H4 (cell line): ENCODE data around the gene OTUD6A. TPM values are rescaled to one million over a fixed set of nuclear protein-coding genes. Genes with fewer than 3 reads are reported as not detected.
"Not testable (repeated sequence)": the region's sequence is repeated elsewhere in the genome, so short reads cannot be mapped to it uniquely, and the experiment has no call there.

Source experiments
- DNase-seq: peaks from one replicate; pipeline ENCODE4 v3.0.0-alpha.2; 2015; ENCODE audit warnings: low spot score
- total RNA-seq: library from RNA; depleted of rRNA; stranded (reverse); fragments of >200 nt; shearing (Covaris generic); gene quantifications from 2 replicates; pipeline ENCODE4 v1.2.3, GENCODE V29; 2014

The OTUD6A gene
- total RNA-seq, 1 experiment from 2014 or later, result not detected

DNA sequence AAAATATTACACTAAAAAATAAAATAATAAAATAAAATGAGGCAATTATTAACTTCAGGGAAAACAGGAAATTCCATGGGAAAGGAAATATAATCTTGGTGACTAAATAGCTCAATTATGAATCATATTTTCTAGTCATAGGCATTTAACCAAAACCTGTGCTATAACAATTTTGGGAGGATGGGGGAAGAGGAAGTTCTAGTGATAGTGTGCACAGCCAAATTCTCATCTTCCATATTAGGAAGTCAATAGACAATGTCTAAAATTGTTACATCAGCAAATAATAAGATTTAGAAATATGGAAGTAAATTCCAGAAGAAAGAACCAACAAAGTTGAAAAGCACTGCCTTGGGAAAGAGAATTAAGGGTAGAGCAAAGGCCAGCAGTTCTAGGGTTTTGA, 15.3 kb upstream of the OTUD6A start:
- DNase-seq, result no peak

DNA sequence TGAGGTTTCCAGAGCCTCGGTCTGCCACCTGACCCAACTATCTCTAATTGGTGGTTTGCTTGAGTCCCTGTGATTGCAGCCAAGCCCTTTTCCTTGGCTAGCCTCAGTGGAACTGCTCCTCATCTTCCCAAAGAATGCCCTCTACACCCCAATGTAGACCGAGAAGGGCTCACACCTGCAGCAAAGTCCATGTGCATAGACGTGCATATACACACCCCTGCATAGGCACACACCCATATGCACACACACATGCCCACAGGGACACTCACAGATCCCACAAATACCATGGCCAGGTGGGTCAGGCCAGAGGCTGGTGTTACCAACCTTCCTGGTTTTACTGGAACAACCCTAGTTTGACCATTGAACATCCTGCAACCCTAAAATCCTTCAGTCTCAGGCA, 12.9 kb upstream of the OTUD6A start:
- DNase-seq, result no peak

DNA sequence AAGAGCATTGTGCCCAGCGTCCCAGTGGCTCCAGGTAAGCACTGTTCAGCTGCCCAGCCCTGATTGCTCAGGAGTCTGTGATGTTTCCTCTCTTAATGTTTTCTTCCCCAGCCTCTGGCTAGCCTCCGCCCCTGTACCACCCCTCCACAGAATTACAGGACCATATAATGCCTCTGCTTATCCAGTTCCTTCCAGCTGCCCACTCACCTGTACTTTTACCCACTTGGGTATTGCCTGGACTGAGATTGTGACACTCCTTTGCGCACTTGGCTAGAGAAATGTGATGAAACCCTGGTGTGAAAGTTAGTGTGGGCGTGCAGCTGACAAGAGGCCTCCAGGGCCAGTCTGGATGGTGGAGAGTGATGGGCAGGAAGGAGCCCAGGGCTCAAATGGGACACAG, 12.3 kb upstream of the OTUD6A start, which contains the start of gene AWAT2:
Gene AWAT2 (minus strand): TSS at position 14 of the 400 bp plus-strand sequence. CDS start 6 bp downstream, at position 8.
- DNase-seq, result no peak

DNA sequence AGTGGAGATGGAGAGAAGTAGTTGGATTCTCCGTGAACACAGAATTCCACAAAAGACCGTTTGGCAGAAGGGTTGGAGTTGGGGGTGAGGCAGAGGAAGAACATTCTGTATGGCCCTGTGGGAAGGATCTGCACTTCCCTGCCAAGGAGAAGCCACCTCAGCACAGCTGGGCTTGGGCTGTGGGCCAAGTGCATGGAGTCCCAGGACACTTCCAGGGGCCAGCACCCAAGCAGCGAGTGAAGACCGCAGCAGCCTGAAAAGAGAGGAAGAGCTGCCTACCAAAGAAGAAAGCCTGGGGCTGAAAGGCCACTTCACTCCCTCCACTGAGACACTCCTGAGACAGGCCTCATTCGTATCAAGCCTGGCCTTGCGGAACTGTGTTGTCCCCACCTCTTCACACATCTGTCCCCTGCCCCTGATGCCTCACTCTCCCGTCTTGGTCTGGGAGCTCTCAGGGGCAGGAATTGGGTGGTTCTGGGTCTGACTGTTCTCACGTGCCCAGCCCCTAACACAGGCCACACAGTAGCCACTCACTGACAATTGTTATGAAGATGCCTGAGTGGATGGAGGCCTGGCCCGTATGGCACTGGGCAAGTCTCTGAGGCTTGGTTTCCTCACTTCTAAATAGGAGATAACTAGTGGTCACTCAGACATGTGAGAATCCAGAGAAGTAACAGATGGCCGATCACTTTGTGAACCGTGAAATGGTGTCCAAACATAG, 9.2 kb upstream of the OTUD6A start:
- DNase-seq, result no peak

DNA sequence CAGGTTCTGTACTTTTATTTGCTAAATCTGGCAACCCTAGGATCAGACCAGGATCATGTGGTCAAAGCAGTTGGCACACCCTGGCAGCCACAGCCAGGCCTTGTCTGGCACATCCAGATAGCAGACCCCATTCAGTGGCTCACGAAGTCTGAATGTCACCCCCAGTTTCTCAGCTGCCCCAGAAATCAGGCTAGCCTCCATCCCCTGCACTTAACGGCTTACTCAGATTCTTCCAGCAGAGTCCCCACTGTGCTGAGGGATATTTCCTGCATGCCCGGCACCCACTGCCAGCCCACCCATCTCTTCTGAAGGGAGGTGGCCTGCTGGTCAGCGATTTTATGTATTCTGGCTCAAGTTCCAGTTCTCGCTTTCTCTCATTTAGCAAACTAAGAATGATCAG, 7.9 kb upstream of the OTUD6A start:
- DNase-seq, result no peak

DNA sequence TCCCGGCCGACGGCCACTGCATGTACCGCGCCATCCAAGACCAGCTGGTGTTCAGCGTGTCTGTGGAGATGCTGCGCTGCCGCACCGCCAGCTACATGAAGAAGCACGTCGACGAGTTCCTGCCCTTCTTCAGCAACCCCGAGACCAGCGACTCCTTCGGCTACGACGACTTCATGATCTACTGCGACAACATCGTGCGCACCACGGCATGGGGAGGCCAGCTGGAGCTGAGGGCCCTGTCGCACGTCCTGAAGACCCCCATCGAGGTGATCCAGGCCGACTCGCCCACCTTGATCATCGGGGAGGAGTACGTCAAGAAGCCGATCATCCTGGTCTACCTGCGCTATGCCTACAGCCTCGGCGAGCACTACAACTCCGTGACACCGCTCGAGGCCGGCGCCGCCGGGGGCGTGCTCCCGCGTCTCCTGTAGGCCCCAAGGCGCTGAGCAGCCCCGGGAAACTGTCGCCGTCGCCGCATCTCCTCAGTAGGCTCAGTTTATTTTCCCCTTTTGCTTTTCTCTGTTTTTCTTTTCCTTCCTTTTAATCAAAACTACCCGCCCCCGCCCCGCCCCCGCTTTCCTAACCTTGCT, 799 bp downstream of the OTUD6A start:
- no peak for DNase-seq

DNA sequence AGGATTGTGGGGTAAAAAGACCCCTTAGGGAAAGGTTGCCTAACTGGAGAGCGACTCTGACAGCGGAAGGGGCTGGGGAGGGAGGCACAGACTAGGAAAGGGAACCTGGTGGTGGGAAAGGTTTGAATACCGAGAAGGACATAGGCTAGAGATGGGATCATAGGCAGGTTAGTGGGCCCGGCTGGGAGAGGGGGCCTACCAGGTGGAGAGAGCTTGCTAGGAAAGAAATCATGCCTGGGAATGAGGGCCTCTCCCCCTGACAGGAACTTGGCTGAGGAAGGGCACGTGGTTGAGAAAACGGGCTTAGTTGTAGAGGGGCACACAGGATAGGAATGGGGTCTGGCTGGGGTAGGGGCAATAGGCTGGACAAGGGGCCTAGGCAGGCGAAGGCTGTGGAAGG, 4.4 kb downstream of the OTUD6A start:
- DNase-seq, result no peak

DNA sequence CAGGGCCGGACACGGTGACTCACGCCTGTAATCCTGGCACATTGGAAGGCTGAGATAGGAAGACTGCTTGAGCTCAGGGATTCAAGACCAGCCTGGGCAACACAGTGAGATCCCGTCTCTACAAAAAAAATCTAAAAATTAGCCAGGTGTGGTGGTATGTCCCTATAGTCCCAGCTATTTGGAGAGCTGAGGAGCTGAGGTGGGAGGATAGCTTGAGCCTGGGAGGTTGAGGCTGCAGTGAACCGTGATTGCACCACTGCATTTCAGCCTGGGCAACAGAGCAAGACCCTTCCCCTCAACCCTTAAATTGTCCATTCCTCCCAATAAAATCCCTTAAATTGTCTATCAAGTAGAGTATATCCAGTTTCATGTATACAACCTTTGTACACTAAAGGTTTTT, 17.0 kb downstream of the OTUD6A start:
- DNase-seq, result no peak

DNA sequence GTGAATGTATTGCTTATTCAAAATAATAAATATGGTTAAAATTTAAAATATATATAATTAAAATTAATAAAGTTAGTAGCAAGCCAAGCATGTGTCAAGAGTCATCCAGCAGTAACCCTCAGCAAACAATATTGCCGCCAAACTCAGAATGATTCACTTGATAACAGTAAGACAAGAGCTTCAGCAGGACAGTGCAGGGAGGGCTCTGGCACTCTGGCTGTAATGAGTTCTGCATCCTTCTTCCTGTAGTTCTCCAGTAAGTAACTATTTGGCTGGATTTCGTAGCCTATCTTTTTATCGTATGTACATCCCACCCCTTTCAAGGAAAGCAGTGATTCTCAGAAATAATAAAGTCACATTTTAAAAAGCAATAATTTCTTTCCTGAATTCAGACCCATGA, 17.6 kb downstream of the OTUD6A start:
- no peak for DNase-seq

DNA sequence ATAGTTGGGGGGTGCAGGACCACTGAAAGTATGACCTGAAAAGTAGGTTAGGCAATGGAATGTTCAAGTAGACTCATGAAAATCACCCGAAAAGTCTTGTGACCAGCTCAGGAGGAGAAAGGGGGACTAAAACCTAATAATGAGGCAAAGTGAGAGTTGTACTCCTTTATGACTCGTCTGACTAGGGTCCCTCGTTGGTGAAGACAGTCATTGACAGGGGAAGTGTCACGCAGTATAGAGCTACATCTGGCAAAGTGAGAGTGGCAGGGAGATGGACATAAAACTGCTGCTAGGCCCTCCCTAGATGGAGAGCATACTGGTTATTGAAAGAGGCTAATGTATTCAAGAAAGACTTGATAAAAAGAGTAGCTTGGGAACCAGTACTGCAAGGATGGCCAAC, 20.5 kb downstream of the OTUD6A start:
- DNase-seq, result no peak

DNA sequence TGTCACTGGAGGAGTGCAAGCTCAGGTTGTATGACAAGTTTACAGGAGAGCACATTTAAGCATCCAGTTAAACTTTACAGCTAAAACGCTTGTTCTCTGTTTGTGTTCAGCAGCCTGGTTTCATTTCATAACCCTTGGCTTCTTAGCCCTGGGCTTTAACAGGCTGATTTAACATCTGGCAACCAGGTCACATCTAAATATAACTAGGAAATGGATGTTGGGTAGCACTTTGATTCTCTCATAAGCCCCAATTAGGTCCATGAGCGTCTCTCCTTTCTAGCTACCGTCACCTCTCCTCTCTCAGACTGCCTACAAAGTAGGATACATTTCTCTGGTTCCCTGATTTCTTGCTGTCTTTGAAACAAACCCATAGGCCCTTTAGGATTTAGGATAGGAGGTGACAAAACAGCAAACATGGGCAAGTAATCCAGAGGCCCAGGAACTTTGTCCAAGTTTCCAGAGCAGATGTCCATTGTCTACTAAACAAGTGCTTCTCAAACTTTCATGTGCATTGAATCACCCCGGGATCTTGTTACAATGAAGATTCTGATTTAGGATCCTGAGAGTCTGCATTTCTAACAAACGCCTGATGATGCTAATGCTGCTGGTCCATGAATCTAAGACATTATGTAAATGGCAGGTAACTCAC, 22.5 kb downstream of the OTUD6A start:
- DNase-seq, result no peak

DNA sequence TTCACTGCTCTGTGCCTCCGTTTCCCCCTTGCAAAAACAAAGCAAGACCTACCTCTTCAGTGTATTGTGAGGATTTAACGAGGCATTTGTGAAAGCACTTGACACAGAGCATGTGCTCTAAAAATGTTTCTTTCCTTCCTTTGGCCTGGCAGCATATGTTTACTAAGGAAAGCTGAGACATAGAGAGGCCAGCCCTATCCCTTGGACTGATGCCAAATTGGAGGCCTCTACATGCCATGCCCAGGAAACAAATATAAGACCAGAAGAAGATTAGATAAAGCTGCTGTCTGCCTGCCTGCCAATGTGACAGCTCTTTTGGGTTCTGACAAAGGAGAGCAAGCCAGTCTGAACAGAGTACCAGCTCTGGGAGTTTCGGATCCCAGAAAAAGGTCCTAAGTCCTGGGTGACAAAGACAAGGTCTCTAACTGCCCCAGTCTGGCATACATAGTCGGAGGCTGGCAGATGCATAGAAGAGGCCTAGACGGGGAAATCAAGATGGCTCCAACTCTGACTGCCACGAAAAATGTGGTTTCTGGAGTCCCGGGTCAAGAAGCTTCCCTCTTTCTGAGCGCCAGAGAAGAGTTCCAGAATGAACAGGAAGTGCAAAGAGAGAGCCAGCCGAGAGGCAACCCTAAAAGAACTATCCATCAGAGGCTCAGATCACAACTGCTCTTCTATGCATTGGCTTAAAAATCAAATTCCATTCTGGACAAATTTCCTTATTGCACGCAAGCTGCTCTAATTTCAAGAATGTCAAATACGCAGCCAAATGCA, 25.8 kb downstream of the OTUD6A start:
- peak; percentile 26 for DNase-seq

DNA sequence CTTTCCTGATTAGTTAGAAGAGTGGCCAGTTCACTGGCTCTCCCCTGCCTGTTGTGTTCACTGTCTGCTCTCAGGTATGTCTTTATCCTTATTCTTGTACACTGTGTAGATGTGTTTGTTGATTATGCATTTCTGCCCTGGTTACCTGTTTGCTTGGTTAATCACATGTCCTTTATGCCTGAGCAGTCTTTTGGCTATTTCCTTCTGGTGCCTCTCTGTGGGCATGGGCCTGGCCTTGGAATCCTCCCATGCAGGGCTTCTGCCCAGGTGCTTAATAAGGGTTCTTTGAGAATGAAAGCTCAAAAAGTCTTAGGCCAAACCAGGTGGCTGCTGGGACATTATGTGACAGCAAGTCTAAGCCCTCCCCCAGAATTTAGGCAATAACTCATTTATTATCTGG, 26.5 kb downstream of the OTUD6A start:
- DNase-seq, result no peak

DNA sequence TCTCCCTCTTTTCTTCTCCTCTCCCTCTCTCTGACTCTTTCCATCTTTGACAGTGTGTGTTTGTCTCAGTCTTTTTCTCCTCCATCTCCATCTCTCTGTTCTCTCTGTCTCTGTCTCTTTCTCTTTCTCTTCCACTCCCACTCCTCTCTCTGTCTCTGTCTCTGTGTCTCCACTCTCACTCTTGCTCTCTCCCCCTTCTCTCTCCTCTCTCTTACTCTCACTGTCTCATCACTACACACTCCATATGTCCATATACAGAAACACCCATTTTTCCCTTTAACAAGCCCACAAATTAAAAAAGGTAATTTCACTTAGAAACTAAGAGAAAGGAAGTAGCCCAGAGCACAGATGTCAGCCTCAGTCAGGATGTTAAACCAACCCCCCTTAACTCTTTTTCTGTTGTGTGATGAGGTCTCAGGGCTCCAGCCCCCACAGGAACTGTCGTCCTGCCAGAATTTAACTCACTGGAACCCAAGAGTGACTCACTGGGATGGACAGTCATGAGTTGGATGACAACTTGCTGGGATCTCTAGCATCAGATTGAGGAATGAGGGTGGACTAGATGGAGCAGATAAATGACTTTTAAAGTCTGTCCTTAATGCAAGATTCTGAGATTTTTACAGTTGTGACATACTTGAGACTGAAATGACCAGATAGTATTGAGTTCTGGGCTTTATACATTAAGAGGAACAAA, 27.5 kb downstream of the OTUD6A start:
- DNase-seq, result no peak

DNA sequence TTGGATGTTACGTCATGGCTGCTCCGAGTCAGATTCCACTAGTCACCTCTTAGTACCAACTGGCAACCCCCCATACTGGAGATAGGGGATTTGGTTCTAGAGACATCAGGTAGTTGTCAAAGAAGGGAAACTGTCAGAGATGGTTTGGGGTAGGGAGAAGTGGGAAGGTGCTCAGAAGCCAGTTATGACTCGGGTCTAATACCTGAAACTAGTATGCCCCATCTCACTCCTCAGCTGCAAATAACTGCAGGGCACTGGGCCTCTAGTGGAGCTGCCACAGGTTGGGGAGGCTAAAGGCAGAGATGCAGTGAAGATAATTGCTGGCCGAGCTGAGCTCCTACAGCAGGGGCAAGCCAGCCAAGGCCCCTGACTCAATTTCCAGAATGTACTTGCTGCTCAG, 30.0 kb downstream of the OTUD6A start:
- no peak for DNase-seq

DNA sequence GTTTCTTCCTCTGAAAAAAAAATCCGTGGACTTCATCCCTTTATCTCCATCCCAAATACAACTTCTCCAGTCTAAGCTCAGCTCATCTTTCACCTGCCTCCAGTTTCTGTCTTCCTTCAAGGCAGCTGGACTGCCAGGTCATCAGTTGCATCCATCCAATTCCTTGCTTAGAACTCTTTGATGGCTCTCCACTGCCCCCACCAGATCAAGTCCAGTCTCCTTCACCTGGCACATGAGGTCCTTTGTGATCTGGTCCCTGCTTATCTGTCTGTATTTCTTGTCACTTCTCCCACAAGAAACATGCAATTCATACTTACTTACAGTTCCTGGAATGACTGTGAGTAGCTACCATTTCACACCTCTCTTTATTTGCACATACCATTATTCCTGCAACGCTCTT, 33.8 kb downstream of the OTUD6A start:
- no peak for DNase-seq

DNA sequence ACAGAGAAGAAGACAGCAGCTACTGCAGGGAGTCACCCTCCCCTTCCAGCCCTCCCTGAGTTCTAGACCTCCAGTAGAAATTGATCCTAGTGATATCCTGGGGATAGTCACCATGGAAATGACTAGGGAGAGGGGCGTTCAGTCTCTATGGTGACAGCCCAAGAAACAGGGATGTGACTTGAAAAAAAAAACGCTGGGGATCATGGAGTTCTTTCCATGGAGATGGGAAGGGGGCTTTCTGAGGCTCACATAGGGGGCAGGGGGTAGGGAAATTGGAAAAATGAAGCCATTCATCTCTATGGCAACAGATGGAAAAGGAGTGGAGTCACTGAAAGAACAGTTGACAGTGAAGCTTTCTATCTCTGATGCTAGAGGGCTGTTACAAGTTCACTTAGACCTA, 43.0 kb downstream of the OTUD6A start:
- no peak for DNase-seq

DNA sequence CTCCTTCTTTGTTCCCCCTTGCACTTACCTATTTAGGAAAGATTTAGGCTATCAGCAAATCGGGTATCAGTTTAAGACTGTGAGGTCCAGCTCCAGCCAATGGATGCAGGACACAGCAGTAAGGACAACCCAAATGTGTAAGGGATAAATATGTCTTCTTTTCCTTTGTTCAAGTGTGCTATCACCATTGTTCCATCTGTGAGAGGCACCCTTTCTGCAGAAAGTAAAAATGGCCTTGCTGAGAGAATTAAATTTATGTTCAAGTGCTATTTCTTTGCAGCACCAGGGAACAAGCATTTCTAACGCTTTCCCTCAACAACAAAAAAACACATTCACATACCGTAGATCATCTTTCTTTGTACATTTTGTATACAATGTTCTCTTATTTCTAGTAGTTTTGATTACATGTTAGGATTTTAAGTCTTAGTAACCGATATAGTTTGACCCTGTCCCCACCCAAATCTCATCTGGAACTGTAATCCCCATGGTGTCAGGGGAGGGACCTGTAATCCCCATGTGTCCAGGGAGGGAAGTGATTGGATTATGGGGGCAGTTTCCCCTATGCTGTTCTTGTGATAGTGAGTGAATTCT, 49.3 kb downstream of the OTUD6A start:
- not testable (repeated sequence) for DNase-seq
